ENCODE measurements around the gene PPARA. TPM values are rescaled to one million over a fixed set of nuclear protein-coding genes. Genes with fewer than 3 reads are reported as not detected.

PPARA gene
- total RNA-seq, 1 experiment from 2014 or later: 7.7 TPM

DNA sequence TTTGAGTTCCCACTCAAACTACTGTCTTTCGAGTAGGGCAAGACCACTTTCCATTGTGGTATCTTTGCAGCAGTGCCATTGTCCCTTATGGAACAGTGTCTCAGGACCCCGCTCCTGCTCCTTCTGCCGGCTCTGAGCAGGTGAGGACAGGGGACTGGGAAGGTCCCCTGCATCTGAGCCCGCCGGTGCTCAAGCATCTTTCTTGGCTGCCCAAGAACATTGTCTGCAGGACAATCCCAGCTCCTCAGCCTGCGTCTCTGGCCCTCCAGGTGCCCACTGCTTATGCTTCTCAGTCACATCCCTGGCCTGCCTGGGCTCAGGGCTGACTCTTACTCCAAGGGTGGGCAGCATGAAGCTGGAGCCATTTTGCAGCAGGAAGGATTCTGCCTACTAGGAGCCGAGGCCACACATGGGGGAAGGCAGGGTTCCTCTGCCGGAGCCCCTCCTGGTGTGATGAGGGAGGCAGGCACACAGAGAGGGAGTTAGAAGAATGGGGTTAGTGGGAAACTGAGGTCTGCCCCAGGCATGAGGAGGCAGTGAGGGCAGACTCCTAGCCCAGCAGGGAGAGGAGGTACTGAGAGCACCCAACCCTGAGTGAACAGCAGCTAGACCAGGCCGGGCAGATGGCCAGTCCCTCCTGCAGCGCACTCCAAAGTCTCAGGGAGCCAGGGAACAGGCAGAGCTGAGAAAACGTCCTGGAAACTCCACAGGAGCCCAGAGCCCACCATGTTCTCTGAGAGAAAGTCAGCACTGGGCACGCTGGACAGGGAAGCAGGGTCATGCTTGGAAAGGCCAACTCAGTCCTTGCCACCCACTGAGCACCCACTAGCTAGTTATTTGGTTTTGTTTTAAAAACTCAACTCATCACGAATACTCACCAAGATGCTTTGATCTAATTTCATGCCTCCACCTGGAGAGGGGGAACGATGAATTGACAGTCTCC lies 7.5 kb upstream of the PPARA start:
- POLR2A ChIA-PET (ENCODE audit: unreplicated experiment): no interaction called here
- TF ChIP-seq EZH2phosphoT487 (IDR thresholded peaks at IDR 0.05; ENCODE audit: borderline replicate concordance, low read length) (no peak), EZH2 (IDR thresholded peaks at IDR 0.05; ENCODE audit: low read length, unreplicated experiment) (no peak)
- TF ChIP-seq, protein P1, sequence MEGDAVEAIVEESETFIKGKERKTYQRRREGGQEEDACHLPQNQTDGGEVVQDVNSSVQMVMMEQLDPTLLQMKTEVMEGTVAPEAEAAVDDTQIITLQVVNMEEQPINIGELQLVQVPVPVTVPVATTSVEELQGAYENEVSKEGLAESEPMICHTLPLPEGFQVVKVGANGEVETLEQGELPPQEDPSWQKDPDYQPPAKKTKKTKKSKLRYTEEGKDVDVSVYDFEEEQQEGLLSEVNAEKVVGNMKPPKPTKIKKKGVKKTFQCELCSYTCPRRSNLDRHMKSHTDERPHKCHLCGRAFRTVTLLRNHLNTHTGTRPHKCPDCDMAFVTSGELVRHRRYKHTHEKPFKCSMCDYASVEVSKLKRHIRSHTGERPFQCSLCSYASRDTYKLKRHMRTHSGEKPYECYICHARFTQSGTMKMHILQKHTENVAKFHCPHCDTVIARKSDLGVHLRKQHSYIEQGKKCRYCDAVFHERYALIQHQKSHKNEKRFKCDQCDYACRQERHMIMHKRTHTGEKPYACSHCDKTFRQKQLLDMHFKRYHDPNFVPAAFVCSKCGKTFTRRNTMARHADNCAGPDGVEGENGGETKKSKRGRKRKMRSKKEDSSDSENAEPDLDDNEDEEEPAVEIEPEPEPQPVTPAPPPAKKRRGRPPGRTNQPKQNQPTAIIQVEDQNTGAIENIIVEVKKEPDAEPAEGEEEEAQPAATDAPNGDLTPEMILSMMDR (conservative IDR thresholded peaks at IDR 0.05; ENCODE audit: low read depth, low read length): no peak
- Histone ChIP-seq H3K9me3 (ENCODE audit: low read length) (no peaks in the 10 kb centered on the region), H3K27ac (ENCODE audit: low read length) (no peak overlapping the region), H3K9me2 (replicated peaks; ENCODE audit: low read length) (no peaks in the 10 kb centered on the region), H3K79me2 (ENCODE audit: low read length) (no peaks in the 10 kb centered on the region), H3K9ac (ENCODE audit: low read length) (no peak overlapping the region), H2AFZ (ENCODE audit: low read length) (no peak overlapping the region), H4K20me1 (ENCODE audit: low read length) (no peaks in the 10 kb centered on the region), H3K4me1 (ENCODE audit: insufficient read depth, low read length) (no peaks in the 10 kb centered on the region), H3K36me3 (ENCODE audit: low read depth, low read length) (no peaks in the 10 kb centered on the region), H3F3A (ENCODE audit: low read length, unreplicated experiment) (no peaks in the 10 kb centered on the region), H3K27me3 (ENCODE audit: low read length) (no peaks in the 10 kb centered on the region), H3K4me2 (ENCODE audit: low read length) (no peak overlapping the region), H3K4me3 (ENCODE audit: low read length) (no peak overlapping the region)
- BruUV-seq (replicated peaks): no TSS peak
- ATAC-seq (no peak), DNase-seq (no peak)
- CTCF ChIA-PET: no interaction called here
- intact Hi-C loops (cut with micrococcal nuclease): no loop called here

DNA sequence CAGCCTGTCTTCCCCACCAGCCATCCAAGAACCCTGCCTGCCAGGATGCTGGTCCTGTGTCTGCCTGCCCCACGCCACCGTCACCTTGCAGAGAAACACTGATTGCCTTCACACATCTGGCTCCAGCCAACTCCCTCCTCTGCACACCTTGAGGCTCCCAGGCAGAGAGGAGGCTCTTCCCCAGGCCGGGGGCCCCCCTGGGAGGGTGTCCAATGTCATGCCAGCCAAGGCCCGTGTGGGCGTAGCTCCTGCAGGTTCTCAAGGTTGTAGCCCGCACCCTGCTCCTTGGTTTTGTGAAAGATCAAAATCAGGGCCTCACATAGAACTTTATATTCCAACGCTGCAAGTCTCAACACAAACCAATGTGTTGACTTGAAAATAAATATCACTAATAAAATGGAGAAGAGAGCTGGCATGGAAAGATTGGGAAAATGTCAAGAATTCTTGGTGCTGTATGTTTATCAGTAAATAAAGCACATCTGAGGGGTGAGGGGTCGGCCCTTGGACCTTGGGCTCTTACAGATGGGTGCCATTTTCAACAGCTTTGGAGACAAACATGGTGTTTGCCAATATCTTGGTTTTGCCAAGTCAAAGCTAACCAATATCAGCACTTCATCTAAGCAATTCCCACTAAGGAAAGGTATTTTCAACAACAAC lies 6.7 kb upstream of the PPARA start:
- Histone ChIP-seq H2AFZ (ENCODE audit: low read length) (no peak overlapping the region), H4K20me1 (ENCODE audit: low read length) (no peaks in the 10 kb centered on the region), H3K9ac (ENCODE audit: low read length) (no peak overlapping the region), H3K27ac (ENCODE audit: low read length) (no peak overlapping the region), H3K4me2 (ENCODE audit: low read length) (no peak overlapping the region), H3K9me3 (ENCODE audit: low read length) (no peaks in the 10 kb centered on the region), H3K4me3 (ENCODE audit: low read length) (no peak overlapping the region), H3F3A (ENCODE audit: low read length, unreplicated experiment) (no peaks in the 10 kb centered on the region), H3K79me2 (ENCODE audit: low read length) (no peaks in the 10 kb centered on the region), H3K36me3 (ENCODE audit: low read depth, low read length) (no peaks in the 10 kb centered on the region), H3K9me2 (replicated peaks; ENCODE audit: low read length) (no peaks in the 10 kb centered on the region), H3K4me1 (ENCODE audit: insufficient read depth, low read length) (no peaks in the 10 kb centered on the region), H3K27me3 (ENCODE audit: low read length) (no peaks in the 10 kb centered on the region)
- no TSS peak for BruUV-seq (replicated peaks)
- ChIA-PET POLR2A (ENCODE audit: unreplicated experiment) (no interaction called here), CTCF (no interaction called here)
- intact Hi-C loops (cut with micrococcal nuclease): no loop called here
- DNase-seq (no peak), ATAC-seq (no peak)
- TF ChIP-seq, protein P1 (conservative IDR thresholded peaks at IDR 0.05; ENCODE audit: low read depth, low read length): no peak
- TF ChIP-seq EZH2 (IDR thresholded peaks at IDR 0.05; ENCODE audit: low read length, unreplicated experiment) (no peak), EZH2phosphoT487 (IDR thresholded peaks at IDR 0.05; ENCODE audit: borderline replicate concordance, low read length) (no peak)
